IPS-NIHi11 (cell line): ENCODE measurements around the gene MUC12.
"Not testable (repeated sequence)": the region's sequence is repeated elsewhere in the genome, so short reads cannot be mapped to it uniquely, and the experiment has no call there.

Experiments used
- DNase-seq: peaks from one replicate; pipeline ENCODE4 v3.0.0; 2012; ENCODE audit warnings: mixed read lengths, low spot score

MUC12 gene

DNA sequence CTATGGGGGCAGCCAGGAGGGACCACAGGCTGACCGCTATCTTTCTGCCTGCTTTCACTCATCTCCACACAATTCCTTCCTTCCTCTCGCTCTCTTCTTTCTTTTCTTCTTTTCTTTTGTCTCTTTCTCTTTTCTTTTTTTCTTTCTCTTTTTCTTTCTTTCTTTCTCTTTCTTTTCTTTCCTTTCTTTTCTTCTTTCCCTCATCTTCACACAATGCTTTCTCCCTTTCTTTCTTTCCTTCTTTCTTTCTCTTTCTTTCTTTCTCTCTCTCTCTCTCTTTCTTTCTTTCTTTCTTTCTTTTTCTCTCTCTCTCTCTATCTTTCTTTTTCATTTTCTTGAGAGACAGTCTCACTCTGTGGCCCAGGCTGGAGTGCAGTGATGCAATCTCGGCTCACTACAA is 6.8 kb upstream of the MUC12 start:
- no peak for DNase-seq

DNA sequence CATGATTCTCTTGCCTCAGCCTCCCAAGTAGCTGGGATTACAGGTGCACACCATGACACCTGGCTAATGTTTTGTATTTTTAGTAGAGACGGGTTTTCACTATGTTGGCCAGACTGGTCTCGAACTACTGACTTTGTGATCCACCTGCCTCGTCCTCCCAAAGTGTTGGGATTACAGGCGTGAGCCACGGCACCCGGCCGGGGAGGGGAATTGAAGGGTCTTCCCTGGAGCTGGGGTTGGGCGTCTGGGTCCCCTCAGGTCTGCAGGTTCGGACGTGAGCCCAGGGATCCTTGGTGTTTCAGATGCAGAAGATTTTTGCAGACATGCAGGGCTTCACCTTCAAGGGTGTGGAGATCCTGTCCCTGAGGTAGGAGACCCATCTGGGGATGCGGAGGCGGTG is 6.0 kb upstream of the MUC12 start:
- no peak for DNase-seq

GRCh38 chr7:100963874-100964273 is 5.5 kb upstream of the MUC12 start:
- DNase-seq: no peak

- no peak for DNase-seq
Measured at GRCh38 chr7:100964630-100965029, 4.7 kb upstream of the MUC12 start.

DNA sequence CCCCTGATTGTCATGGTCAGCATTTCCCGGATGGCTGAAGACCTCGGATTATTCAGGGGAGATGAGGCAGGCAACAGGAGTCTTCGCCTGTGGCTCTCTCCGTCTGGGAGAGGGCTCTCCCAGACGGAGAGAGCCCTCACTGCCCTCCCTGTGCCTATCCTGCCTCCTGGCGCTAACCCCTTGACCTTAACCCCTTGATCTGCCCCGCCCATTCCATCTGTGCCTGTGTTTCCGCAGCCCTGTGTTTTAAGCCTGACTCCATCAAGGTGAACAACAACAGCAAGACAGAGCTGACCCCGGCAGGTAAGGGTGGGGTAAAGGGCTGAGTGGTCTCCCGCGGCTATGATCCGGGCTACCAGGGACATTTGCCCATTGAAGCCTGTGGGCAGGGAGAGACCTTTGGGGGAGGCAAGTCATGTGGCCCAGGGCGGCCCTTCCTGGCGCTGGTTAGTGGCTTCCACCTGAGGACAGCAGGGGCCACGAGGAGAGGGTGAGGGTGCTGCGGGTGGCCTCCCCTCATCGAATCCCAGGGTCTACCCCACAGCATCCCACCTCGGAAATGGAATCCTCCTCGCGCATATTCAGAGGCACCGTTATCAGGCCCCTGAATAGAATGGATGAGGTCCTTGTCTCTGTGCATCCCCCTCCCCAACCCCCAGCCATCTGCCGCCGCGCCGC is 4.2 kb upstream of the MUC12 start:
- DNase-seq: peak; percentile 58

DNA sequence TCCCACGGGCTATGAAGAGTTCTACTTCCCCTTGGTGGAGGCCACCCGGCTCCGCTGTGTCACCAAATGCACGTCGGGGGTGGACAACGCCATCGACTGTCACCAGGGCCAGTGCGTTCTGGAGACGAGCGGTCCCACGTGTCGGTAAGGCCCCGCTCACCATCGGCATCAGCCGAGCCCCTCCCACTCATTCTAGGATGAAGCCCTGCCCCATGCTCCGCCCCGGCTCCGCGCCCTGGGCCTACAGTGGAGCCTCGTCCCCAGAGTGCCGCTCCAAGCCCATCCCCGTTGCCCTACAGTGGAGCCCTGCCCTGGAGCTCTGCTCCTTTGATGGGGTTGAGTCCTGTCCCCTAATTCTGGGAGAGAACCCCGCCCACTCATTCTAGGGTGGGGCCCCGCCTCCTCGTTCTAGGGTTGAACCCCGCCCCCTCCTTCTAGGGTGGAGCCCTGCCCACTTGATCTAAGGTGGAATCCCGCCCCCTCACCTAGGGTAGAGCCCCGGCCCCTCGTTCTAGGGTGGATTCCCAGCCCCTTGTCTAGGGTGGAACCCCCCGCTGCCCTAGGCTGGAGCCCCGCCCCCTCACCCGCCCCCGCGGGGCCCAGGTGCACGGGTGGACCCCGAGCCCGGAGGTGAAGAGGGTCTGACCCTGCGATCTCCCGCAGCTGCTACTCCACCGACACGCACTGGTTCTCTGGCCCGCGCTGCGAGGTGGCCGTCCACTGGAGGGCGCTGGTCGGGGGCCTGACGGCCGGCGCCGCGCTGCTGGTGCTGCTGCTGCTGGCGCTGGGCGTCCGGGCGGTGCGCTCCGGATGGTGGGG is 3.4 kb upstream of the MUC12 start:
- peak; percentile 100 for DNase-seq

DNA sequence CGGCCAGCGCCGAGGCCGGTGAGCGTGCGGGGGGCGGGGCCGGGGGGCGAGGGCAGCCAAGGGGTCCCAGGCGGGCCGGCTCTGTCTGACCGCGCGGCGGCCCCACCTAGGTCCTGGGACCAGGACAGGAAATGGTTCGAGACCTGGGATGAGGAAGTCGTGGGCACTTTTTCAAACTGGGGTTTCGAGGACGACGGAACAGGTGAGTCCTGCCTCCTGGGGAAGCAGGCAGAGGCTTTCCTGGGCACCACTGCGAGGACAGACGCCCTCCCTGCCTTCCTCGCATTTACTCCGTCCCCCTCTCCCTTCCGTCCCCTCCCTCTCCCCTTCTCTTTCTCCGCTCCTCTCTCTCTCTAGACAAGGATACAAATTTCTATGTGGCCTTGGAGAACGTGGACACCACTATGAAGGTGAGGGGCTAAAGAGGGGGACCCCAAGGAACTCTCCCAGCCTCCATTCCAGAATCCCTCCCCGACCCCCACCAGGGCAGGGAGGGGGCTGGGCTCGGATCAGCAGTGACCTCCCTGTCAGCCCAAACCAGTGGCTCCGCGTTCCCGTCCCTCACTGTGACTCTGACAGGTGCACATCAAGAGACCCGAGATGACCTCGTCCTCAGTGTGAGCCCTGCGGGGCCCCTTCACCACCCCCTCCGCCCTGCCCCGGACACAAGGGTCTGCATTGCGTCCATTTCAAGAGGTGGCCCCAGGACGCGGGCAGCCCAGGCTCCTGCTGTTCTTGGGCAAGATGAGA is 2.6 kb upstream of the MUC12 start:
- DNase-seq: peak; percentile 52

DNA sequence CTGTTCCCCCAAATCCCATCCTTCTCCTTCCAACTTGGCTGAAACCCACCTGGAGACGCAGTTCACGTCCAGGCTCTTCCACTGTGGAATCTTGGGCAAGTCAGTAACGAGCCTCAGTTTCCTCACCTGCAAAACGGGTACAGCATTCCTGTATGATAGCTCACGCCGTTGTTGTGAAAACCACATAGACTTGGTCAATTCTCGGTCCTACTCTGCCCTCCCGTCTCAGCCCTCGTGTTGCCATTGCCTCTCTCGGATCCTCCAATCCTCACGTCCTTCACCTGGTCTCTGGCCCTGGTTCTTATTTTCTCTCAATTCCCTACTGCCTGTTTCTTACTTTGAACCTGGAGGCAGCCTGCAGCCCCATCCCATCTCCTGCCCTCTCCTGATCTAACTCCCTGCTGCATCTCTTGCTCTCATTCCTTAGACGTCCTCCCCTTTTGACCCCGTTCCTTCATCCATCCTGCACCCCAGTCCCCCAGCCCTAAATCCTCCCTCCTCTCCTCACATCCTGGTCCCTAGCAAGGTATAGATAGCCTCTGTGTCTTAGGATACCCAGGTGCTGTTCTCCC is 2.0 kb upstream of the MUC12 start:
- no peak for DNase-seq

DNA sequence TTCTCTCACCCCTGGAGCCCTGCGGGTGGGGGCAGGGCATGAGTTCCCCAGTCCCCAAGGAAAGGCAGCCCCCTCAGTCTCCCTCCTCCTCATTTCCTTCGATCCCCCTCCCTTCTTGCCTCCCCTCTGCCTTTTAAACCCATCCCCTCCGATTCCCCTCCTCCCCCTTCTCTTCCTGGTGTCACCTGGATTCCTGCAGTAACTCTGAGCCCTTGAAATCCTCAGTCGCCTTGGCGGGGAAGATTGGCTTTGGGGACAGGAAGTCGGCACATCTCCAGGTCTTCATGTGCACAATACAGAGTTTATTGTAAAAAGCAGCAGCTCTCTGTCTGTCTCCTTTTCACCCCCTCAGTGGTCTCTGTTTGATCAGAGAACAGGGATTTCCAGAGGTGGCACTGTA is 1.3 kb upstream of the MUC12 start:
- DNase-seq: no peak

- DNase-seq: no peak
Measured at GRCh38 chr7:100968650-100969049, 715 bp upstream of the MUC12 start.

DNA sequence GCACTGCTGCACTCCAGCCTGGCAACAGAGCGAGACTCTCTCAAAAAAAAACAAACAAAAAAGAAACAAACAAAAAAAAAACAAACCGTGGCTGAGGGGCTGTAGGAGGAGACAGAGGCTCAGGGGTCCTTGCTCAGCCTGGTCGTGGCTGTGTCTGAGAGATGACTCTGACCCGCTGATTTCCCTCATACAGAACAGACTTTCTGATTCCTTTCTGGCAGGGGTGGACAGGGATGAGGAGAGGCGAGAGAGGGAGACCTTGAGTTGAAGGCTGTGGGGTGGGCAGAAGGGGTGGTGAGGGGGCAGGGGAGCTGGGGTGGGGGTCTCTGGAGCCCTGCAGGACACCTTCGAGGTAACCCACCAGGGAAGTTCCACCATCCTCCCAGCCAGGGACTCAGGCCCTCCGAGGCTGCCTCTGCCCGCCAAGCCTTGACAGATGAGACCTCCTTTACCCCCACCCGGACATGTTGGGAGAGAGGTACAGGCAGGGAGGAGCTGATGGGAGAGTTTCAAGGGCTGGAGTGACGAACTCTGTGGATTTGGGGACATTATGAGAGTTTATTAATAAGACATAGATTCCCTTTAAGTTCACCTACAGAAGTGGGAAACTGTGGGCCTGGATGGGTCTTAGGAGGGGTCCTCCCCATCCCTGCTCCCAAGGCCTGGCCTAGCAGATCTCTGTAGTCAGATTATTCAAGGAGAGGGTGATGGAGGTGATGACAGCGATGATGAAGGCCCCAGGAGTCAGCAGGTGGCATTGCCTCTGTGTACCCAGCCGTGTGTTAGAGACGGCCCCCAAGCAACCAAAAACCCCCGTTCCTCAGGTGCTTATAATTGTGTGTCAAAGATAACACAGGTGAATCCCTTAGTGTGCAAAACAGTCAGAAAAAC is 2.0 kb downstream of the MUC12 start:
- no peak for DNase-seq

GRCh38 chr7:100972002-100972347 is 2.6 kb downstream of the MUC12 start:
- no peak for DNase-seq

GRCh38 chr7:100974021-100974420 is 4.7 kb downstream of the MUC12 start:
- DNase-seq: no peak

DNA sequence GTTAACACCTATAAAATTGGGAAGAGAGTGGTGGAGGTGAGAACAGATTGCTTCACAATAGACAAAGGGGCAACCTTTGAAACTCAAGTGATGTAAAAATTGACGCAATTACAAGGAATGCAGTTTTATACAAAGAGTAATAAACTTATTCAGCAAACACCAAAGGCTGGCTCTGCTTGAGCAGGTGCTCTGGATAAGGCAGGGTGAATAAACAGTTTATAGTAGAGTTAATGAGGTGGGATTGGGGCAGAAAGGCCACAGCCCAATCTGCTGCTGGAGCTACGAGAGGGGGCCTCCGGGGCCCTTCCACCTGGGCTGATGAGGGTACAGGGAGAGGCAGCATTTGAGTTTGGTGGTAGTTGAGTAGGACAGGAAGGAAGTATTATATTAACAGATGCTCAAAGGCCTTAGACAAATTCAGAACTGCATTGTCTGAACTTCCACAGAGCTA is 6.0 kb downstream of the MUC12 start:
- DNase-seq: no peak

- no peak for DNase-seq
Measured at GRCh38 chr7:100978300-100978699, 8.9 kb downstream of the MUC12 start.

DNA sequence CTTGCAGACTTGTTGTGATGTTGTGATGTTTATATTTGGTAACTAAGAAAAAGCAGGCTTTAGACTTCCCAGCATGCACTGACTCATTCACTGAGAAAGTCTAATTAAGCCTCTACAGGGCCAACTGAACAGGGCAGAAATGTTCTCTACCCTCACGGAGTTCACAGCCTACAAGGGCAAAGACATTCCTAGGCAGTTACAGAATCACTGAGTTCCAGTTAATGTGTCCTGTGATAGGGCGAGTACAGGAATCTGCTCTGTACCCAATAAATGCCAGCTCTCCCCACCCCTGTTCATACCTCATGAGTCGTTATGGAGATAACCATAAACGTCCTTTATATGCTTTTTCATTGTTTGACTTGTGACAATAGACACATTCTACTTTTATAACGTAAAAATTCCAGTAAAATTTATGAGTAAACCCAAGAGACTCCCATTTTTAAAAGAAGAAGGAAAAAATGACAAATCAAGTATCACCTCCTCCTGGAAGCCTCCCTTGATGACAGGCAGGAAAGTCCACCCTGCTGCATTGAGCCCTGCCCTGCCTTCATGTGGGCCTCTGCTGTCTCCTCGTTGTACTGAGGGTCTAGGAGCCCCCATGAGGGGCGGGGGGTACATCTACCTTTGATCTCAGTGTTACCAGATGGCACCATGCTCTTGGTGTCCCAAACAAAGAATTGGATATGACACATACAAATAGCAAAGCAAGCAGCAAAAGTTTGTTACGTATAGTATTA is 14.3 kb downstream of the MUC12 start:
- no peak for DNase-seq

- DNase-seq: not testable (repeated sequence)
Measured at GRCh38 chr7:100984241-100984918, 15.0 kb downstream of the MUC12 start.

DNA sequence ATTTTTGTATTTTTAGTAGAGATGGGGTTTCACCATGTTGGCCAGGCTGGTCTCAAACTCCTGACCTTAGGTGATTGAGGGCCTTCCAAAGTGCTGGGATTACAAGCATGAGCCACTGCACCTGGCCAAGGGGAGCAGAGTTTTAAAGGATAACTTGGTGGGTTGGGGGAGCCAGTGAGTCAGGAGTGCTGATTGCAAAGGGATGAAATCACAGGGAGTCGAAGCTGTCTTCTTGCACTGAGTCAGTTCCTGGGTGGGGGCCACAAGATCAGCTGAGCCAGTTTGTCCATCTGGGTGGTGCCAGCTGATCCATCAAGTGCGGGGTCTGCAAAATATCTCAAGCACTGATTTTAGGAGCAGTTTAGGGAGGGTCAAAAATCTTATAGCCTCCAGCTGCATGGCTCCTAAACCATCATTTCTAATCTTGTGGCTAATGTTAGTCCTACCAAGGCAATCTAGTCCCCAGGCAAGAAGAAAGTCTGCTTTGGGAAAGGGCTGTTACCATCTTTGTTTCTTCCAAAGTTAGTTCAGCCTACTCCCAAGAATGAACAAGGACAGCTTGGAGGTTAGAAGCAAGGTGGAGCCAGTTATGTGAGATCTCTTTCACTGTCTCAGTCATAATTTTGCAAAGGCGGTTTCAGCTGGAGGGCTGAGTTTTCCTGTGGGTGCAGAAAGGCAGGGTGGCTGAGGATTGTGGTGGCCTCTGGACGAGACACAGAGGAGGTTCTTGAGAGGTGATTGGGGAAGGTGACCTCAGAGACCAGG is 15.8 kb downstream of the MUC12 start:
- not testable (repeated sequence) for DNase-seq

DNA sequence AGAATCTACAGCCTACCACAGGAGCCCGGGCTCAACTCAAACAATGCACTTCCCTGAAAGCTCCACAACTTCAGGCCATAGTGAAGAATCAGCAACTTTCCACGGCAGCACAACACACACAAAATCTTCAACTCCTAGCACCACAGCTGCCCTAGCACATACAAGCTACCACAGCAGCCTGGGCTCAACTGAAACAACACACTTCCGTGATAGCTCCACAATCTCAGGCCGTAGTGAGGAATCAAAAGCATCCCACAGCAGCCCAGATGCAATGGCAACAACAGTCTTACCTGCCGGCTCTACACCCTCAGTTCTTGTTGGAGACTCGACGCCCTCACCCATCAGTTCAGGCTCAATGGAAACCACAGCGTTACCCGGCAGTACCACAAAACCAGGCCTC is 22.3 kb downstream of the MUC12 start:
- DNase-seq: no peak
